Measurements from ENCODE around the gene SELENOO. TPM values are rescaled to one million over a fixed set of nuclear protein-coding genes. Genes with fewer than 3 reads are reported as not detected.

SELENOO gene
- total RNA-seq, 1 experiment from 2014 or later = 29.6 TPM

DNA sequence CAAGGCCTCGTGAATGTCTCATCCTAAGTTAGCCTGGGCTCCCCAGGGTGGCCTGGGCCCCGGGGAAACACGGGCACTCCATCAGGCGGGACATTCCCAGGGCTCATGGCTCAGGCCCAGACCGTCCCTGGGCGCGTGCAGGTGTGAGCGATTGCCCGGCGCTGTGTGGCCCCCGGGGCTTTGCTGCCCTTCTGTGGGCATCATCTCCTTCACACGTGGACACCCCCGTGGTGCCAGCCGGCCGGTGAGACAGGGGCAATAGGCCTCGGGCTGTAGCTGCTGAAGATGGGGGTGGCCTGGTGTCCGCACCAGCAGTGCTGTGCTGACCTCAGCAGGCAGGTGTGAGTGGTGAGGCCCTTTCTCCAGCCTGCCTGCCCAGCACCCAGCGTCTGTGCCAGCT is 4.6 kb upstream of the SELENOO start:
- intact Hi-C loops (cut with micrococcal nuclease) = no loop called here
- Histone ChIP-seq H3K9me3 (ENCODE audit: control insufficient read depth in 1 of 2, insufficient read depth in 1 of 2, low read depth in 1 of 2, low read length in 2 of 2) (no peaks in the 10 kb centered on the region), H3K4me1 (ENCODE audit: control insufficient read depth in 1 of 2, insufficient read depth in 2 of 2, low read length in 2 of 2) (peaks cover 5 to 9% of the 10 kb centered on the region in 2 experiments; a peak in 3 of 4 replicates), H3K9ac (ENCODE audit: low read length) (no peak overlapping the region), H3K27me3 (ENCODE audit: insufficient read depth, low read length) (no peaks in the 10 kb centered on the region), H4K20me1 (ENCODE audit: insufficient read depth) (peaks cover under 1% of the 10 kb centered on the region; the same call in 1 of the 2 replicates), H3K4me2 (ENCODE audit: low read length) (no peak overlapping the region), H3K36me3 (ENCODE audit: control insufficient read depth in 1 of 2, insufficient read depth in 2 of 2, low read length in 2 of 2) (peaks cover 2 to 20% of the 10 kb centered on the region in 2 experiments; a peak in 3 of 4 replicates), H3K9me2 (ENCODE audit: insufficient read depth) (no peaks in the 10 kb centered on the region), H3K79me2 (ENCODE audit: insufficient read depth, low read length) (peaks cover 34% of the 10 kb centered on the region), H3K27ac (ENCODE audit: low read depth, low read length) (no peak overlapping the region), H2AFZ (ENCODE audit: low read depth, low read length, poor library complexity, severe bottlenecking) (no peak overlapping the region), H3K4me3 (replicated peaks in 1 of 2; ENCODE audit: low read depth in 1 of 2, low read length in 2 of 2) (no peak overlapping the region)
- BruUV-seq (replicated peaks) = no TSS peak
- POLR2A ChIA-PET = no interaction called here
- TF ChIP-seq CBX3 (IDR thresholded peaks at IDR 0.05; ENCODE audit: low read depth) = no peak
- TF ChIP-seq, protein P1, sequence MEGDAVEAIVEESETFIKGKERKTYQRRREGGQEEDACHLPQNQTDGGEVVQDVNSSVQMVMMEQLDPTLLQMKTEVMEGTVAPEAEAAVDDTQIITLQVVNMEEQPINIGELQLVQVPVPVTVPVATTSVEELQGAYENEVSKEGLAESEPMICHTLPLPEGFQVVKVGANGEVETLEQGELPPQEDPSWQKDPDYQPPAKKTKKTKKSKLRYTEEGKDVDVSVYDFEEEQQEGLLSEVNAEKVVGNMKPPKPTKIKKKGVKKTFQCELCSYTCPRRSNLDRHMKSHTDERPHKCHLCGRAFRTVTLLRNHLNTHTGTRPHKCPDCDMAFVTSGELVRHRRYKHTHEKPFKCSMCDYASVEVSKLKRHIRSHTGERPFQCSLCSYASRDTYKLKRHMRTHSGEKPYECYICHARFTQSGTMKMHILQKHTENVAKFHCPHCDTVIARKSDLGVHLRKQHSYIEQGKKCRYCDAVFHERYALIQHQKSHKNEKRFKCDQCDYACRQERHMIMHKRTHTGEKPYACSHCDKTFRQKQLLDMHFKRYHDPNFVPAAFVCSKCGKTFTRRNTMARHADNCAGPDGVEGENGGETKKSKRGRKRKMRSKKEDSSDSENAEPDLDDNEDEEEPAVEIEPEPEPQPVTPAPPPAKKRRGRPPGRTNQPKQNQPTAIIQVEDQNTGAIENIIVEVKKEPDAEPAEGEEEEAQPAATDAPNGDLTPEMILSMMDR (IDR thresholded peaks at IDR 0.05 in 2 of 3, conservative IDR thresholded peaks at IDR 0.05 in 1 of 3; ENCODE audit: borderline replicate concordance in 1 of 3, insufficient read depth in 1 of 3, low read depth in 2 of 3, low read length in 2 of 3) = no peak
- TF ChIP-seq JUND (IDR thresholded peaks at IDR 0.05) = no peak
- TF ChIP-seq, protein P2, sequence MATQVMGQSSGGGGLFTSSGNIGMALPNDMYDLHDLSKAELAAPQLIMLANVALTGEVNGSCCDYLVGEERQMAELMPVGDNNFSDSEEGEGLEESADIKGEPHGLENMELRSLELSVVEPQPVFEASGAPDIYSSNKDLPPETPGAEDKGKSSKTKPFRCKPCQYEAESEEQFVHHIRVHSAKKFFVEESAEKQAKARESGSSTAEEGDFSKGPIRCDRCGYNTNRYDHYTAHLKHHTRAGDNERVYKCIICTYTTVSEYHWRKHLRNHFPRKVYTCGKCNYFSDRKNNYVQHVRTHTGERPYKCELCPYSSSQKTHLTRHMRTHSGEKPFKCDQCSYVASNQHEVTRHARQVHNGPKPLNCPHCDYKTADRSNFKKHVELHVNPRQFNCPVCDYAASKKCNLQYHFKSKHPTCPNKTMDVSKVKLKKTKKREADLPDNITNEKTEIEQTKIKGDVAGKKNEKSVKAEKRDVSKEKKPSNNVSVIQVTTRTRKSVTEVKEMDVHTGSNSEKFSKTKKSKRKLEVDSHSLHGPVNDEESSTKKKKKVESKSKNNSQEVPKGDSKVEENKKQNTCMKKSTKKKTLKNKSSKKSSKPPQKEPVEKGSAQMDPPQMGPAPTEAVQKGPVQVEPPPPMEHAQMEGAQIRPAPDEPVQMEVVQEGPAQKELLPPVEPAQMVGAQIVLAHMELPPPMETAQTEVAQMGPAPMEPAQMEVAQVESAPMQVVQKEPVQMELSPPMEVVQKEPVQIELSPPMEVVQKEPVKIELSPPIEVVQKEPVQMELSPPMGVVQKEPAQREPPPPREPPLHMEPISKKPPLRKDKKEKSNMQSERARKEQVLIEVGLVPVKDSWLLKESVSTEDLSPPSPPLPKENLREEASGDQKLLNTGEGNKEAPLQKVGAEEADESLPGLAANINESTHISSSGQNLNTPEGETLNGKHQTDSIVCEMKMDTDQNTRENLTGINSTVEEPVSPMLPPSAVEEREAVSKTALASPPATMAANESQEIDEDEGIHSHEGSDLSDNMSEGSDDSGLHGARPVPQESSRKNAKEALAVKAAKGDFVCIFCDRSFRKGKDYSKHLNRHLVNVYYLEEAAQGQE (IDR thresholded peaks at IDR 0.05; ENCODE audit: low read depth) = no peak
- TF ChIP-seq POLR2AphosphoS5 (IDR thresholded peaks at IDR 0.05; ENCODE audit: low read depth, low read length) = 0 out of 2 replicates have a peak, but pooled peaks have one; percentile 6
- RAD21 ChIA-PET (ENCODE audit: low non-redundant PET in 1 of 2, low total read pairs in 2 of 2, uncharacterized antibody in 2 of 2, unreplicated experiment in 2 of 2) = interaction anchor here in 1 of 2 experiments (0.7 kb wide), 1 partner anchor 36 kb away, joined by 3 read pairs; no protein-coding TSS in a partner anchor
- CTCF ChIA-PET = no interaction called here
- ATAC-seq (no peak), DNase-seq (ENCODE audit: low read depth, low spot score) (no peak)

Measured in HCT116 (cell line).